GM12874 (cell line): ENCODE results near the gene RFNG.

Experiments used
- CTCF ChIP-seq: IDR thresholded peaks from 2 replicates; pipeline ENCODE4 v1.5.1; 2011; ENCODE audit warnings: low read depth, mild to moderate bottlenecking, control low read depth, low read length, moderate library complexity; ENCODE audit not compliant: insufficient read depth

Gene RFNG

GRCh38 chr17:82036634-82037091, 14.9 kb downstream of the RFNG start:
- TF ChIP-seq CTCF: no peak

- no peak for TF ChIP-seq CTCF
Observed at GRCh38 chr17:82035956-82036633, 15.5 kb downstream of the RFNG start.

GRCh38 chr17:82035488-82035887, 16.1 kb downstream of the RFNG start:
- TF ChIP-seq CTCF: no peak

GRCh38 chr17:82034371-82035011, 17.1 kb downstream of the RFNG start:
- no peak for TF ChIP-seq CTCF

GRCh38 chr17:82033359-82034085, 18.1 kb downstream of the RFNG start:
- no peak for TF ChIP-seq CTCF

GRCh38 chr17:82031885-82032627, 19.6 kb downstream of the RFNG start:
- no peak for TF ChIP-seq CTCF
